CD14-positive monocyte (primary cell): Measurements from ENCODE around the gene LSM3. TPM values are rescaled to one million over a fixed set of nuclear protein-coding genes. Genes with fewer than 3 reads are reported as not detected.
A peak's percentile ranks its signal among the peaks of the same experiment; 100 is the strongest.

Source experiments
- DNase-seq, 3 donors: peaks; one replicate each; pipeline ENCODE4 v3.0.0-alpha.2; 2011 to 2022
- H2AFZ ChIP-seq: 2 replicates; pipeline ENCODE4 v1.6.0; 2012; ENCODE audit warnings: mild to moderate bottlenecking, low read depth, low read length, inconsistent platforms; ENCODE audit not compliant: insufficient read depth, poor library complexity, severe bottlenecking
- H3K27ac ChIP-seq, 2 donors: 1 replicate in 1 of 2; 2 replicates in 1 of 2; pipeline ENCODE4 v1.5.1; 2012 to 2013; ENCODE audit warnings: low read length in 2 of 2, control low read depth in 1 of 2, inconsistent platforms in 1 of 2, low read depth in 1 of 2, mild to moderate bottlenecking in 1 of 2
- H3K27me3 ChIP-seq, 2 donors: one replicate each; pipeline versions ENCODE4 v1.6.0 to v1.6.1; 2011 to 2013; ENCODE audit warnings: low read length in 2 of 2; ENCODE audit not compliant: control insufficient read depth in 2 of 2, insufficient read depth in 2 of 2
- H3K36me3 ChIP-seq, 2 donors: replicated peaks in 1 of 2; 1 replicate in 1 of 2; 2 replicates in 1 of 2; pipeline versions ENCODE4 v1.5.1 to v1.6.1; 2012 to 2013; ENCODE audit warnings: low read length in 2 of 2, control low read depth in 1 of 2, inconsistent platforms in 1 of 2, mild to moderate bottlenecking in 1 of 2; ENCODE audit not compliant: insufficient read depth in 2 of 2, control insufficient read depth in 1 of 2
- H3K4me1 ChIP-seq, 2 donors: 1 replicate in 1 of 2; 2 replicates in 1 of 2; pipeline versions ENCODE4 v1.5.1 to v1.6.1; 2012 to 2013; ENCODE audit warnings: low read length in 2 of 2, control low read depth in 1 of 2, inconsistent platforms in 1 of 2, mild to moderate bottlenecking in 1 of 2, moderate library complexity in 1 of 2; ENCODE audit not compliant: insufficient read depth in 2 of 2, control insufficient read depth in 1 of 2
- H3K4me2 ChIP-seq: replicated peaks from 2 replicates; pipeline ENCODE3; 2012; ENCODE audit warnings: low read length, moderate library complexity, mild to moderate bottlenecking; ENCODE audit not compliant: poor library complexity, severe bottlenecking; ENCODE audit errors: extremely low read depth
- H3K4me3 ChIP-seq, 3 experiments: fragments of 200-600 bp in 1 of 3; sonication (generic) in 1 of 3; replicated peaks in 1 of 3; 1 replicate in 2 of 3; 2 replicates in 1 of 3; pipeline ENCODE4 v1.5.1; 2011 to 2013; ENCODE audit warnings: low read length in 3 of 3, mild to moderate bottlenecking in 3 of 3, control low read depth in 2 of 3, low read depth in 2 of 3, inconsistent platforms in 1 of 3, moderate library complexity in 1 of 3
- H3K79me2 ChIP-seq: 2 replicates; pipeline ENCODE4 v1.6.0; 2012; ENCODE audit warnings: mild to moderate bottlenecking, control low read depth, inconsistent platforms, low read length, moderate library complexity; ENCODE audit not compliant: insufficient read depth
- H3K9ac ChIP-seq: 2 replicates; pipeline ENCODE4 v1.6.0; 2017; ENCODE audit warnings: low read length, mild to moderate bottlenecking; ENCODE audit not compliant: insufficient read depth, poor library complexity, severe bottlenecking
- H3K9me3 ChIP-seq, 2 donors: replicated peaks in 1 of 2; 1 replicate in 1 of 2; 2 replicates in 1 of 2; pipeline versions ENCODE4 v1.5.1 to v1.6.1; 2012 to 2013; ENCODE audit warnings: low read length in 2 of 2, control low read depth in 1 of 2; ENCODE audit not compliant: control insufficient read depth in 1 of 2, insufficient read depth in 1 of 2
- H4K20me1 ChIP-seq: 2 replicates; pipeline ENCODE4 v1.6.0; 2012; ENCODE audit warnings: mild to moderate bottlenecking, low read length, control low read depth, moderate library complexity; ENCODE audit not compliant: insufficient read depth
- H3K27ac Mint-ChIP-seq, 7 donors: one replicate each; pipeline ENCODE4 v1.8.0; 2020; ENCODE audit warnings: mild to moderate bottlenecking in 7 of 7, mixed read lengths in 7 of 7, moderate library complexity in 6 of 7, inconsistent platforms in 2 of 7
- H3K27me3 Mint-ChIP-seq, 3 donors: one replicate each; pipeline ENCODE4 v1.8.0; 2021 to 2022; ENCODE audit warnings: low read depth in 3 of 3, mild to moderate bottlenecking in 3 of 3, mixed read lengths in 3 of 3, moderate library complexity in 3 of 3, inconsistent platforms in 1 of 3
- H3K36me3 Mint-ChIP-seq, 2 donors: one replicate each; pipeline ENCODE4 v1.8.0; 2020; ENCODE audit warnings: mixed read lengths in 2 of 2, inconsistent platforms in 1 of 2, mild to moderate bottlenecking in 1 of 2
- H3K4me1 Mint-ChIP-seq: one replicate; pipeline ENCODE4 v1.8.0; 2020; ENCODE audit warnings: mild to moderate bottlenecking, mixed read lengths
- H3K4me3 Mint-ChIP-seq, 2 donors: one replicate each; pipeline ENCODE4 v1.8.0; 2020; ENCODE audit warnings: mild to moderate bottlenecking in 2 of 2, mixed read lengths in 2 of 2, moderate library complexity in 1 of 2
- H3K9me3 Mint-ChIP-seq, 7 donors: one replicate each; pipeline ENCODE4 v1.8.0; 2020 to 2022; ENCODE audit warnings: mixed read lengths in 7 of 7, mild to moderate bottlenecking in 6 of 7, moderate library complexity in 6 of 7, inconsistent platforms in 2 of 7
- CTCF ChIP-seq: fragments of 200-600 bp; IDR thresholded peaks from one replicate; pipeline ENCODE4 v1.8.0; 2022; ENCODE audit warnings: antibody characterized with exemption, mild to moderate bottlenecking
- WGBS: methylation state at CpG from one replicate; pipeline ENCODE4 v1.1.5; 2013; ENCODE audit warnings: missing lambda C conversion rate; ENCODE audit not compliant: insufficient coverage; 5-methylcytosine and 5-hydroxymethylcytosine counted together
- intact Hi-C, 2 donors: fragments of 100-400 bp; cut with micrococcal nuclease; formaldehyde crosslinking; loops; one replicate each; pipeline versions ENCODE4 v1.15.0 to v1.15.1; 2023
- polyA plus RNA-seq, 3 donors: library from polyadenylated mRNA; depleted of rRNA in 1 of 3; unstranded in 2 of 3; stranded (reverse) in 1 of 3; fragments of 300-500 nt in 2 of 3; fragments of >200 nt in 1 of 3; fragmentation: Illumina TruSeq in 2 of 3; gene quantifications; 1 replicate in 2 of 3; 2 replicates in 1 of 3; pipeline ENCODE4 v1.2.3, GENCODE V29; 2012 to 2021

LSM3 gene
- polyA plus RNA-seq, 3 donors, result 4.1 to 23.2 (median 19.8) TPM

GRCh38 chr3:14146381-14147065 is 32.1 kb upstream of the LSM3 start:
- Histone ChIP-seq H3K9ac (no peak overlapping the region), H3K79me2 (no peaks in the 10 kb centered on the region), H3K4me1 (peaks cover 44 to 53% of the 10 kb centered on the region in 2 donors), H3K27me3 (no peaks in the 10 kb centered on the region), H3K27ac (peak overlapping the region; percentile 100), H4K20me1 (no peaks in the 10 kb centered on the region), H3K4me2 (no peak overlapping the region), H3K9me3 (no peaks in the 10 kb centered on the region), H3K4me3 (no peak overlapping the region), H2AFZ (no peak overlapping the region), H3K36me3 (peaks cover 29 to 40% of the 10 kb centered on the region in 2 donors)
- H3K4me1 Mint-ChIP-seq, result peaks cover 51% of the 10 kb centered on the region
- no peak for TF ChIP-seq CTCF
- intact Hi-C loops, result loop anchor here in 1 of 2 donors (2.0 kb wide), 1 partner anchor 20 kb away; no protein-coding TSS in a partner anchor
- H3K9me3 Mint-ChIP-seq, result no peaks in the 10 kb centered on the region
- peaks cover 0 to 4% (median 0%) of the 10 kb centered on the region in 3 donors for H3K27me3 Mint-ChIP-seq
- peak overlapping the region; percentile 99 to 100 (median 100) for H3K27ac Mint-ChIP-seq
- 91% methylated on average over 10 of the region's 10 CpGs for WGBS
- H3K36me3 Mint-ChIP-seq, result peaks cover 55 to 60% of the 10 kb centered on the region in 2 donors
- DNase-seq, result no peak
- H3K4me3 Mint-ChIP-seq, result peak overlapping the region in 1 of 2 donors; percentile 39

GRCh38 chr3:14147066-14147435 is 31.6 kb upstream of the LSM3 start:
- no peak overlapping the region for H2AFZ ChIP-seq
- H3K79me2 ChIP-seq, result no peaks in the 10 kb centered on the region
- peak in 2 of 3 donors; percentile 24 to 29 for DNase-seq
- peak overlapping the region; percentile 39 to 100 for H3K27ac ChIP-seq
- H3K9me3 ChIP-seq, result no peaks in the 10 kb centered on the region
- H3K4me2 ChIP-seq, result no peak overlapping the region
- 33% methylated on average over 5 of the region's 5 CpGs for WGBS
- TF ChIP-seq CTCF, result no peak
- H4K20me1 ChIP-seq, result no peaks in the 10 kb centered on the region
- H3K36me3 Mint-ChIP-seq, result peaks cover 55 to 56% of the 10 kb centered on the region in 2 donors
- peak overlapping the region; percentile 92 to 100 (median 100) for H3K27ac Mint-ChIP-seq
- no peak overlapping the region for H3K4me3 ChIP-seq
- intact Hi-C loops, result loop anchor here in 1 of 2 donors (2.0 kb wide), 1 partner anchor 20 kb away; no protein-coding TSS in a partner anchor
- peaks cover 24 to 40% of the 10 kb centered on the region in 2 donors for H3K36me3 ChIP-seq
- peak overlapping the region in 1 of 2 donors; percentile 39 for H3K4me3 Mint-ChIP-seq
- peaks cover 44 to 53% of the 10 kb centered on the region in 2 donors for H3K4me1 ChIP-seq
- peaks cover 47% of the 10 kb centered on the region for H3K4me1 Mint-ChIP-seq
- peaks cover 0 to 4% (median 0%) of the 10 kb centered on the region in 3 donors for H3K27me3 Mint-ChIP-seq
- H3K9me3 Mint-ChIP-seq, result no peaks in the 10 kb centered on the region
- no peak overlapping the region for H3K9ac ChIP-seq
- H3K27me3 ChIP-seq, result no peaks in the 10 kb centered on the region
